ENCODE results near the gene MMP24OS.
A peak's percentile ranks its signal among the peaks of the same experiment; 100 is the strongest.

The MMP24OS gene

DNA sequence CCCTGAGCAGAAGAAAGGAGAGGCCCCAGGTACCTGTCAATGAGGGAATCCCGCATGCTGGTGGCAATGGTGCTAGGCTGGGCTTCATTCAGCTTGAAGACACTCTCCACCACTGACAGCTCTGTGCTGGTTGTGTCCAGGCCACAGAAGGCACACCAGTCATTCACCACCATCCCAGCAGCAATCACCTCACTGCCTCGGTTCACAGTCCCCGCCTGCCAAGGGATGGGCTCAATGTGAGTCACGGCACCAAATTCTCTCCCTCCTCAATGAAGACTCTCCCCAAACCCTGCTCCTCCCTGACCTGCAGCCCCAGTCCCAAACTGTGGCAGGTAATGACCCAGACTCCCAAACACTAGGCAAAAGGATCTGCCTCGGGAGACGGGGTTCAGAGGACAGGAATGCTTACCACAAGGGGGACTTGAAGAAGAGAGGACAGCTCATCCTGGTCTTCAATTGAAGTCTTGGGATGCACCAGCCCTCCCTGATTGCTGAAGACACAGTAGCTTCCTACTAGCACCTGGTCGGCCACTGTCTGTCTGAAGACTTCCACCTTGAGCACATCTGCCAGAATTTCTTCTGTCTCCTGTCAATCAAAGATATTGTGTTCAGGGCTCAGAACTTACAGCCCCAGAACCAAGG is 1.7 kb upstream of the MMP24OS start:
- Histone ChIP-seq H3K4me3 (ENCODE audit: low read length) (no peak overlapping the region), H3K9ac (ENCODE audit: low read length) (no peak overlapping the region), H3K27me3 (replicated peaks; ENCODE audit: control insufficient read depth, insufficient read depth, low read length) (no peaks in the 10 kb centered on the region), H3K9me3 (ENCODE audit: control insufficient read depth, low read length) (no peaks in the 10 kb centered on the region), H3K4me1 (ENCODE audit: control insufficient read depth, insufficient read depth, low read length) (peaks cover 31% of the 10 kb centered on the region), H3K36me3 (ENCODE audit: control insufficient read depth, insufficient read depth, low read length, severe bottlenecking) (peaks cover 39% of the 10 kb centered on the region)
- no peak for DNase-seq (ENCODE audit: low read depth)

DNA sequence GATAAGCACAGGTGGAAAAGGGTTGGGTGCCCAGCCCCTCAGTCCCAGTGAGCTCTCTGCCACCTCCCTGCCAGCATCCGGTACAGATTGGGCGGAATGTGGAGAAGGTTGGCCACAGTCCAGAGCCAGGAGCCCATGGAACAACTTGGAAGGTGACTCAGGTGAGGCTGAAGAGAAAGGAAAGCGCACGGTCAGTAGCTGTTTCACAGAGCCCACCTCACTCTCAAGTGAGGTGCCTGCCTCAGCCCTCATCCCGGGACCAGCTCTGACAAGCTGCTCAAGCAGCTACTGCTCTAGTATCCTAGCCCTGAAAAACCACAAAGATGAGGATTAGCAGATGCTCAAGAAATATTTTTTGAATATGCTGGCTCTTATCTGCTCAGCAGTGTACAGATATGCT is 1.1 kb upstream of the MMP24OS start:
- Histone ChIP-seq H3K36me3 (ENCODE audit: control insufficient read depth, insufficient read depth, low read length, severe bottlenecking) (peaks cover 40% of the 10 kb centered on the region), H3K9ac (ENCODE audit: low read length) (no peak overlapping the region)
- no peak for DNase-seq (ENCODE audit: low read depth)

DNA sequence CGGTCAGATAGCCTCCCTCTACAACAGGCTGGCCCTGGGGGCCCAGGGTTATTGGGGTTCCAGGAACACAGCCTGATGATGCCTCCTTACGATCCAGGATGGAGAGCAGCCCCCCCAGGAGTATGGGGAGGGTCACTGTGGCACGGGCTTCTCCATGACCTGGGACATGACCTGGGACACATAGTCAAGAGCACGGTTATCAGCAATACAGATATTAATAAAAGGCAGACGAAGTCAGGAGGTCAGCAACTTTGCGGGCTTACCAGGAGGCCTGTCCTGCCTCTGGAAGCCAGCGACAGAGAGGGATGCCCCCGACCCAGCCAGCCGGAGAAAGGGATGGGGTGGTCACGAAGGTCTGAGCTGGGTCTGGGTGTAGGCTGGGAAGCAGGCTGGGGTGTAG is 795 bp downstream of the MMP24OS start:
- Histone ChIP-seq H3K4me3 (ENCODE audit: low read length) (peak overlapping the region; percentile 95), H3K4me1 (ENCODE audit: control insufficient read depth, insufficient read depth, low read length) (peaks cover 40% of the 10 kb centered on the region), H3K36me3 (ENCODE audit: control insufficient read depth, insufficient read depth, low read length, severe bottlenecking) (peaks cover 42% of the 10 kb centered on the region), H3K9ac (ENCODE audit: low read length) (peak overlapping the region; percentile 99), H3K27me3 (replicated peaks; ENCODE audit: control insufficient read depth, insufficient read depth, low read length) (no peaks in the 10 kb centered on the region), H3K9me3 (ENCODE audit: control insufficient read depth, low read length) (no peaks in the 10 kb centered on the region)
- DNase-seq (ENCODE audit: low read depth) = no peak

More for the DNA sequence above, 1.1 kb upstream of the MMP24OS start:
- no peaks in the 10 kb centered on the region for H3K27me3 ChIP-seq (replicated peaks; ENCODE audit: control insufficient read depth, insufficient read depth, low read length)
- H3K4me1 ChIP-seq (ENCODE audit: control insufficient read depth, insufficient read depth, low read length) = peaks cover 32% of the 10 kb centered on the region
- no peak overlapping the region for H3K4me3 ChIP-seq (ENCODE audit: low read length)
- H3K9me3 ChIP-seq (ENCODE audit: control insufficient read depth, low read length) = no peaks in the 10 kb centered on the region

DNA sequence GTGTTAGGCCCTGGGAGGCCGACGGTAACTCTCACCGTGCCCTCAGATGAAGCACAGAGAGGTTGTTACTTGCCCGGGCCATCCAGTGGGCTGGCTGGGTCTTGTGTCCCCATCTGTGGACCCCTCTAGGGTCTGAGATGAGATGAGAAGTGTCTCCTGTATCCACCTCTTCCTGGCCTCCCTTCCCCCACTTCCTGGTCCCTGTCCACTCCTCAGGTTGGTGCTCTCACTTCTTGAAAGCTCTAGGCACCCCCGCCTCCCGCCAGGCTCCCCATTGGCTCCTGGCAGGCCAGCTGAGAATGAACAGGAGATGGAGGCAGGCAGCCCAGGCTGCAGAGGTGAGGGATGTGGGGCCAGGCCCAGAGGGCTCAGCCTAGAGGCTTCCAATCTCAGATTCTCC is 1.5 kb downstream of the MMP24OS start:
- peak overlapping the region; percentile 99 for H3K9ac ChIP-seq (ENCODE audit: low read length)
- H3K4me3 ChIP-seq (ENCODE audit: low read length) = peak overlapping the region; percentile 95
- no peaks in the 10 kb centered on the region for H3K9me3 ChIP-seq (ENCODE audit: control insufficient read depth, low read length)
- peaks cover 42% of the 10 kb centered on the region for H3K36me3 ChIP-seq (ENCODE audit: control insufficient read depth, insufficient read depth, low read length, severe bottlenecking)
- no peak for DNase-seq (ENCODE audit: low read depth)
- H3K27me3 ChIP-seq (replicated peaks; ENCODE audit: control insufficient read depth, insufficient read depth, low read length) = no peaks in the 10 kb centered on the region
- H3K4me1 ChIP-seq (ENCODE audit: control insufficient read depth, insufficient read depth, low read length) = peaks cover 48% of the 10 kb centered on the region

DNA sequence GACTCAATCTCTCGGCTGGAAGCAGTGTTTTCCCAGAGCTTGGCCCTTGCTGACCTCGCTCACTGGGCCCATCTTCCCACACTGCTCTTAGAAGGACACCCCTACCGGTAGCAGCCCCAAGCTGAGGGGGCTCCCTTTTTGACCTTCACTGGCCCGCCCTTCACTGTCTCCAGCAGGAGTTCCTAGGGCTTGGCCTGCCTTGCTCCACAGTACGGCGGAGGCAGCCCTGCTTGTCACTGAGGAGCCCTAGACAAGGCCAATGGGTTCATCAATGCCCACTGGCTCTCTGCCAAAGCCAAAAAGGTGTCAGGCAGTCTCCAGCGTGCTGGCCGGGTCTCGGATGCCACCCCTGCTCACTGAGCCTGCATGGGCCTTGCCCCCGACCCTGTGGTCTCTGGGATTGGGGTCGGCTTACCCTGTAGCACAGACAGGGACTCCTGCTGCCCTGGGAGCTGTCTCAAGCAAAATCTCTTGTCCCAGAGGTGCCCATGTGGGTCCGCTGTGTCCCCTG is 2.1 kb downstream of the MMP24OS start:
- Histone ChIP-seq H3K4me3 (ENCODE audit: low read length) (peak overlapping the region; percentile 95), H3K9me3 (ENCODE audit: control insufficient read depth, low read length) (no peaks in the 10 kb centered on the region), H3K36me3 (ENCODE audit: control insufficient read depth, insufficient read depth, low read length, severe bottlenecking) (peaks cover 41% of the 10 kb centered on the region), H3K27me3 (replicated peaks; ENCODE audit: control insufficient read depth, insufficient read depth, low read length) (no peaks in the 10 kb centered on the region), H3K4me1 (ENCODE audit: control insufficient read depth, insufficient read depth, low read length) (peaks cover 51% of the 10 kb centered on the region), H3K9ac (ENCODE audit: low read length) (peak overlapping the region; percentile 99)
- DNase-seq (ENCODE audit: low read depth) = no peak

DNA sequence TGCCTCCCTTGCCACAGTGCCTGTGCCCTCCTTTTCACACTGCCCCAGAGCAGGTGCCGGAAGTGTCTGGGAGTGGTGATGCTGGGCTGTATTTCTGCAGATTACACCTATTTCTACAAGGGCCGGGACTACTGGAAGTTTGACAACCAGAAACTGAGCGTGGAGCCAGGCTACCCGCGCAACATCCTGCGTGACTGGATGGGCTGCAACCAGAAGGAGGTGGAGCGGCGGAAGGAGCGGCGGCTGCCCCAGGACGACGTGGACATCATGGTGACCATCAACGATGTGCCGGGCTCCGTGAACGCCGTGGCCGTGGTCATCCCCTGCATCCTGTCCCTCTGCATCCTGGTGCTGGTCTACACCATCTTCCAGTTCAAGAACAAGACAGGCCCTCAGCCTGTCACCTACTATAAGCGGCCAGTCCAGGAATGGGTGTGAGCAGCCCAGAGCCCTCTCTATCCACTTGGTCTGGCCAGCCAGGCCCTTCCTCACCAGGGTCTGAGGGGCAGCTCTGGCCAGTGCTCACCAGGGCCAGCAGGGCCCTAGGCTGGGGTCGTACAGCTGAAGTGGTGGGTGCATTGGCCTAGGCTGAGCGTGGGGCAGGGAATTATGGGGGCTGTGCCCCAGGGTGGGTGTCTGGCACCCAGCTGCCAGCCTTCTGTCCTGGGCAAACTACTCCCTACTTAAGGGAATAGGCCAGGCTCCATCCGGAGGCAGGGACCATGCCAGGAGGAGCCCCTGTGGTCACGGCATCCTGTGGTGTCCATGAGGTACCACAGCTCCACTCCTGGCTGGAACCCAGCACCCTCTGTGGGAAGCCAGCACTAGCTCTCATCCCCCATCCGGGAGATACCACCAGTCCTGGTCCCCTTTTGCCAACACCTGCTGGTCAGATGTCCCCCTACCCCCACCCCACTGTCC is 3.5 kb downstream of the MMP24OS start:
- Histone ChIP-seq H3K9me3 (ENCODE audit: control insufficient read depth, low read length) (no peaks in the 10 kb centered on the region), H3K36me3 (ENCODE audit: control insufficient read depth, insufficient read depth, low read length, severe bottlenecking) (peaks cover 28% of the 10 kb centered on the region), H3K27me3 (replicated peaks; ENCODE audit: control insufficient read depth, insufficient read depth, low read length) (no peaks in the 10 kb centered on the region), H3K9ac (ENCODE audit: low read length) (no peak overlapping the region), H3K4me3 (ENCODE audit: low read length) (no peak overlapping the region), H3K4me1 (ENCODE audit: control insufficient read depth, insufficient read depth, low read length) (peaks cover 53% of the 10 kb centered on the region)
- DNase-seq (ENCODE audit: low read depth) = no peak

DNA sequence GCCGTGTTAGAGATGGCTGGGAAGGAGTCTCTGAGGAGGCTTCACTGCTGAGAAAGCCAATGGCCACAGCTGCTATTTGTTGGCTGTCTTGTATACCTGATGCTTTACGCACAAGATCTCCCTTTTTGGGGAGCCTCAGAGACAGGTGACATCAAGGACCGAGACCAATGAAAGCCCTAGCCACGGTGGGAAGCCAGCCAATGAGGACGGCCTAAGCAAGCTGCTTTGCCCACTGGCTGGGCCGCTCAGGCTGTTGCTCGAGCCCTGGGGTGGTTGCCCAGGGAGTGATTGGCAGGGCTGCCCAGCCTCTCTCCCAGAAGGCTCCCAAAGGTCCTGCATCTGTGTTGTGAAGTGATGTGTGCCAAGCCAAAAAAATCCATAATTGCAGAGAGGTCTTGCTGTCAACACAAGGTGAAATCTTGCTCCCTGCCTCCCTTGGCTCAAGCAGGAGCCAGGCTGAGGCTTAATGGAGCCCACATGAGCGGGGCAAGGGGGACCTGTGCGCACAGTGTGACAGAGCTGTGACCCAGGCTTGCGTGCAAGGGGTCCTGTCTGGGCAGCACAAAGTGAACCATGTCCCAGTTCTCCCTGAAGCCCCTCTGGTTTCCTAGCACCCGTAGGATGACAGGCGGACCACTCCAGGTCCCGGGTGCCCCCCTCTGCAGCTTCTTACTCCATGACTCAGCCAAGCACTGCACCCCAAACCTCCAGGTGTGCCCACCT is 4.3 kb downstream of the MMP24OS start:
- no peak for DNase-seq (ENCODE audit: low read depth)
- H3K9ac ChIP-seq (ENCODE audit: low read length) = no peak overlapping the region
- peaks cover 54% of the 10 kb centered on the region for H3K4me1 ChIP-seq (ENCODE audit: control insufficient read depth, insufficient read depth, low read length)
- H3K36me3 ChIP-seq (ENCODE audit: control insufficient read depth, insufficient read depth, low read length, severe bottlenecking) = peaks cover 20% of the 10 kb centered on the region
- H3K27me3 ChIP-seq (replicated peaks; ENCODE audit: control insufficient read depth, insufficient read depth, low read length) = no peaks in the 10 kb centered on the region
- H3K4me3 ChIP-seq (ENCODE audit: low read length) = no peak overlapping the region
- no peaks in the 10 kb centered on the region for H3K9me3 ChIP-seq (ENCODE audit: control insufficient read depth, low read length)

DNA sequence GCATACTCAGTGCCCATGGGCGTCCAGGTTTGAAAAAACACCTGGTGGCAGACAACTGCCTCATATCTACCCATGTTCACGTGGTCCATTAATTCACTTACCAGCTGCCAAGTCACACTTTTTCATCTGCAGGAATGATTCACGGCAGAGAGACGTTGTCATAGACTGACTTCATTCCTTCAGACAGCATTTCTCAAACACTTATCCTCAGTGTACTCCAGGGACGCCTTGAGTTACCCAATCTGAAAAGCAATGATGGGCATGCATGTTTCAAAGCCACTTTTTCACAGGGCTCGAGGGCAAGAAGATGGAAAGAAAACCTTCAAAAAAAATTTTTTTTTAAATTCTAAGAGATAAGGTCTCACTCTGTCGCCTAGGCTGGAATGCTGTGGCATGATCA is 6.0 kb downstream of the MMP24OS start:
- peak; percentile 24 for DNase-seq (ENCODE audit: low read depth)
- Histone ChIP-seq H3K27me3 (replicated peaks; ENCODE audit: control insufficient read depth, insufficient read depth, low read length) (no peaks in the 10 kb centered on the region), H3K9ac (ENCODE audit: low read length) (peak overlapping the region; percentile 2), H3K9me3 (ENCODE audit: control insufficient read depth, low read length) (no peaks in the 10 kb centered on the region), H3K4me1 (ENCODE audit: control insufficient read depth, insufficient read depth, low read length) (peaks cover 50% of the 10 kb centered on the region), H3K36me3 (ENCODE audit: control insufficient read depth, insufficient read depth, low read length, severe bottlenecking) (peaks cover 26% of the 10 kb centered on the region), H3K4me3 (ENCODE audit: low read length) (no peak overlapping the region)

DNA sequence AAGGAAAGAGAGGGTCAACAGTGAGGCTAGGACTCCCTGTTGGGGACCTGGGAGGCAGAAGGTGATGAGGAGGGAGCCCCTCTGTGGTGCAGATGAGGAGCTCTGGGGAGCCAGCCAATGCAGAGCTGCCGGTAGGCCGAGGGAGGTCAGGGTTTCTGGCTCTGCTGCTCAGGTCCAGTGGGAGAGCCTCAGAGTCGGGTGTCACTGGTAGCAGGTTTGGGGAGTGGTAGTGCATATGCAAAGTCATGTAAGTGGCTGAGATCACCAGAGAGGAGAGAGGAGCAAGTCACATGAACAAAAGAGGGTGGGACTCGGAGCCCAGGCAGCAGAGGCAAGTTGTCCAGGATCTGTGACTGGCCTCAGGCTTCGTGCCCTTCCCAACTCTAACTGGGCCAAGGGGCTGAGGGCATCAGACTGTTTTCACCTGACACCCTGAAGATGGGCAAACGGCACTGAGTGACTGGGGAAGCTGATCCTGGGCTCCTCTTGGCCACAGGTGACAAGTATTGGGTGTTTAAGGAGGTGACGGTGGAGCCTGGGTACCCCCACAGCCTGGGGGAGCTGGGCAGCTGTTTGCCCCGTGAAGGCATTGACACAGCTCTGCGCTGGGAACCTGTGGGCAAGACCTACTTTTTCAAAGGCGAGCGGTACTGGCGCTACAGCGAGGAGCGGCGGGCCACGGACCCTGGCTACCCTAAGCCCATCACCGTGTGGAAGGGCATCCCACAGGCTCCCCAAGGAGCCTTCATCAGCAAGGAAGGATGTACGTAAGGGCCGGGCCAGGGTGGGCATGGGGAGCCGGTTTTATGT is 6.6 kb downstream of the MMP24OS start:
- Histone ChIP-seq H3K9me3 (ENCODE audit: control insufficient read depth, low read length) (no peaks in the 10 kb centered on the region), H3K4me1 (ENCODE audit: control insufficient read depth, insufficient read depth, low read length) (peaks cover 43% of the 10 kb centered on the region), H3K4me3 (ENCODE audit: low read length) (no peak overlapping the region), H3K9ac (ENCODE audit: low read length) (no peak overlapping the region), H3K36me3 (ENCODE audit: control insufficient read depth, insufficient read depth, low read length, severe bottlenecking) (peaks cover 32% of the 10 kb centered on the region), H3K27me3 (replicated peaks; ENCODE audit: control insufficient read depth, insufficient read depth, low read length) (no peaks in the 10 kb centered on the region)
- DNase-seq (ENCODE audit: low read depth) = no peak

DNA sequence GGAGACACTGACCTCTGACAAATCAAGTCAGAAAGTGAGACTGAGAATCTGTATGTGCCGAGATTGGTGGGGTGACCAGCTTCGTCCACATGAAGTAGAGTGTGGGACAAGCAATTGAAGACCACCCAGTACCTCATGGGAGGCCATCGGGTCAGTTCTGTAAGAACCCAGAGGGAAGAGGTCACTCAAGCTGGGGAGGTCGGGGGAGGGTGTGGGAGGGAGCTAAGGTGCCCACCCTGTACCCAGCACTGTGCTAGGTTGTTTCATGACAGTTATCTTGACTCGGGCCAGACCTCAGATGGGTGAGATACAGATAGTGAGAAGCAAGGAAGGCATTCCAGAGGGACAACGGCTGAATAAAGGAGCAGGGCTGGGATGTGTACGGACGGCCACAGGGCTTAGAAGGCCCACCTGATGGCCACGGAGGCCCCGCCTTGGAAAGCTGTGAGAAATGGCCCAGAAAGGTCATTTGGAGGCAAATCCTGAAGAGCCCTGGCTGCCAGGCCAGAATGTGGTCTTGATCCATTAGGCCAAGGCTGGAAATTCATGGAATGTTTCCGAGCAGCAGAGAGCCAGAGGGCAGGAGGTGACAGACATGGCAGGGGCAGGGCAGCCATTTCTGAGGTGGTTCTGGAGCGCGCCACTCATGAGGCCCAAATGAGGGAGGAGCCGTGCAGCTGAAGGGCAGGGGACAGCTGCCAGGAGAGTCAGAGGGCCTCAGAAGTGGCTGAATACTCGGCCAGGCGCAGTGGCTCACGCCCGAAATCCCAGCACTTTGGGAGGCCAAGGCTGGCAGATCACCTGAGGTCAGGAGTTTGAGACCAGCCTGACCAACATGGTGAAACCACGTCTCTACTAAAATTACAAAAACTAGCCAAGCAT is 7.7 kb downstream of the MMP24OS start:
- no peak for DNase-seq (ENCODE audit: low read depth)
- H3K4me3 ChIP-seq (ENCODE audit: low read length) = no peak overlapping the region
- H3K9ac ChIP-seq (ENCODE audit: low read length) = no peak overlapping the region
- peaks cover 33% of the 10 kb centered on the region for H3K4me1 ChIP-seq (ENCODE audit: control insufficient read depth, insufficient read depth, low read length)
- H3K27me3 ChIP-seq (replicated peaks; ENCODE audit: control insufficient read depth, insufficient read depth, low read length) = no peaks in the 10 kb centered on the region
- peaks cover 22% of the 10 kb centered on the region for H3K36me3 ChIP-seq (ENCODE audit: control insufficient read depth, insufficient read depth, low read length, severe bottlenecking)
- H3K9me3 ChIP-seq (ENCODE audit: control insufficient read depth, low read length) = no peaks in the 10 kb centered on the region
